Activated CD8-positive, alpha-beta T cell treated with anti-CD3 and anti-CD28 coated beads for 36 hours (primary cell): Measurements from ENCODE around the gene ATIC. TPM values are rescaled to one million over a fixed set of nuclear protein-coding genes. Genes with fewer than 3 reads are reported as not detected.

ENCODE experiments used
- ATAC-seq: fragments of 200-7000 bp; cut with Tn5 transposase; one replicate; pipeline ENCODE4 v1.10.0; 2021; ENCODE audit warnings: mild to moderate bottlenecking, moderate library complexity
- CTCF ChIA-PET: fragments of 350-600 bp; sonication (Branson Sonifier 250); formaldehyde crosslinking; loops from one replicate; lab custom pipeline; 2021; ENCODE audit warnings: antibody characterized with exemption; lab: Charles Lee
- POLR2A ChIA-PET: fragments of 350-600 bp; sonication (Branson Sonifier 250); formaldehyde crosslinking; loops from one replicate; lab custom pipeline; 2021; ENCODE audit warnings: antibody characterized with exemption; lab: Charles Lee
- DNase-seq: peaks from one replicate; pipeline ENCODE4 v3.0.0-alpha.2; 2020
- H3K27ac Mint-ChIP-seq: one replicate; pipeline ENCODE4 v1.8.0; 2021; ENCODE audit warnings: mild to moderate bottlenecking, mixed read lengths
- H3K27me3 Mint-ChIP-seq: one replicate; pipeline ENCODE4 v1.8.0; 2021; ENCODE audit warnings: mixed read lengths
- H3K36me3 Mint-ChIP-seq: one replicate; pipeline ENCODE4 v1.8.0; 2021; ENCODE audit warnings: low read depth, mixed read lengths
- H3K4me1 Mint-ChIP-seq: one replicate; pipeline ENCODE4 v1.8.0; 2021; ENCODE audit warnings: low read depth, mixed read lengths
- H3K4me3 Mint-ChIP-seq: one replicate; pipeline ENCODE4 v1.8.0; 2021; ENCODE audit warnings: mild to moderate bottlenecking, moderate library complexity, mixed read lengths
- H3K9me3 Mint-ChIP-seq: one replicate; pipeline ENCODE4 v1.8.0; 2021; ENCODE audit warnings: mixed read lengths
- CTCF ChIP-seq: fragments of 200-600 bp; IDR thresholded peaks from one replicate; pipeline ENCODE4 v1.8.0; 2022; ENCODE audit warnings: antibody characterized with exemption, mild to moderate bottlenecking
- intact Hi-C: fragments of 100-400 bp; cut with micrococcal nuclease; formaldehyde crosslinking; loops from one replicate; pipeline ENCODE4 v1.10.0; 2022
- total RNA-seq, 2 experiments: library from RNA; stranded (reverse); gene quantifications; one replicate each; pipeline ENCODE4 v1.2.3, GENCODE V29; 2021

Gene ATIC
- total RNA-seq, 2 experiments from 2014 or later, result 309 to 319 TPM

- Mint-ChIP-seq H3K27ac (no peak overlapping the region), H3K27me3 (no peaks in the 10 kb centered on the region), H3K4me1 (no peaks in the 10 kb centered on the region), H3K36me3 (peaks cover 19% of the 10 kb centered on the region), H3K4me3 (no peak overlapping the region), H3K9me3 (no peaks in the 10 kb centered on the region)
- no peak for ATAC-seq
- CTCF ChIA-PET, result no interaction called here
- no peak for DNase-seq
- no peak for TF ChIP-seq CTCF
- POLR2A ChIA-PET, result no interaction called here
- intact Hi-C loops, result no loop called here
Measured at GRCh38 chr2:215376103-215376780, 64.4 kb downstream of the ATIC start.

DNA sequence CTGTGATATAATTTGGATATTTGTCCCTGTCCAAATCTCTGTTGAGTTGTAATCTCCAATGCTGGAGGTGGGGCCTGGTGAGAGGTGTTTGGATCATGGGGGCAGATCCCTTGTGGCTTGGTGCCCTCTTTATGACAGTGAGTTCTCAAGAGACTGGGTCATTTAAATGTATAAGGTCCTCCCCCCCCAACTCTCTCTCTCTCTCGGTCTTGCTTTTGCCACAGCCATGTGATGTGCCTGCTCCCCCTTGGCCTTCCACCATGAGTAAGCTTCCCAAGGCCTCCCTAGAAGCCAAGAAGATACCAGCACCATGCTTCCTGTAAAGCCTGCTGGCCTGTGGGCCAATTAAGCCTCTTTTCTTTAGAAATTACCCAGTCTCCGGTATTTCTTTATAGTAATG lies 65.4 kb downstream of the ATIC start:
- Mint-ChIP-seq H3K9me3 (no peaks in the 10 kb centered on the region), H3K27ac (no peak overlapping the region), H3K4me1 (no peaks in the 10 kb centered on the region), H3K4me3 (no peak overlapping the region), H3K27me3 (no peaks in the 10 kb centered on the region), H3K36me3 (peaks cover 19% of the 10 kb centered on the region)
- no peak for ATAC-seq
- POLR2A ChIA-PET, result no interaction called here
- TF ChIP-seq CTCF, result no peak
- intact Hi-C loops, result no loop called here
- DNase-seq, result no peak
- CTCF ChIA-PET, result no interaction called here

- H3K36me3 Mint-ChIP-seq, result peaks cover 18% of the 10 kb centered on the region
- H3K9me3 Mint-ChIP-seq, result no peaks in the 10 kb centered on the region
- POLR2A ChIA-PET, result no interaction called here
- no peaks in the 10 kb centered on the region for H3K27me3 Mint-ChIP-seq
- TF ChIP-seq CTCF, result no peak
- H3K27ac Mint-ChIP-seq, result no peak overlapping the region
- CTCF ChIA-PET, result no interaction called here
- no peaks in the 10 kb centered on the region for H3K4me1 Mint-ChIP-seq
- ATAC-seq (no peak), DNase-seq (no peak)
- intact Hi-C loops, result no loop called here
- H3K4me3 Mint-ChIP-seq, result no peak overlapping the region
Measured at GRCh38 chr2:215378045-215378444, 66.2 kb downstream of the ATIC start.

DNA sequence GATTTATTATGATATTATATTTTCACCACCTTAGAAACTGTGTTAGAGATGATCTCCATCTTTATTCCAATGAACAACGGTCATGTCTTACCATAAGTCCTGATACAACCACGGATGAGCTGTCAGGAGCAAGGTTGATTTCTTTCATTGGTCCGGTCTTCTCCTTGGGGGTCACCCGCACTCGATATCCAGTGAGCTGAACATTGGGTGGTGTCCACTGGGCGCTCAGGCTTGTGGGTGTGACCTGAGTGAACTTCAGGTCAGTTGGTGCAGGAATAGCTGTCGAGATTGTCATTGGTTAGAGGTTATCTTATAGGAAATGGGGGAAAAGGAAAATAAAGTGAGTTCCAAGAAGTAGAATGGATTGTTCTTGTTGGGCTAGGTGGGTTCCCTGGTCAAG lies 67.2 kb downstream of the ATIC start:
- no peaks in the 10 kb centered on the region for H3K4me1 Mint-ChIP-seq
- no peaks in the 10 kb centered on the region for H3K9me3 Mint-ChIP-seq
- no peak for DNase-seq
- H3K27me3 Mint-ChIP-seq, result no peaks in the 10 kb centered on the region
- CTCF ChIA-PET, result interaction anchor here (1.1 to 1.5 kb wide), 2 partner anchors 47 to 63 kb away, joined by 3 read pairs; no protein-coding TSS in a partner anchor
- POLR2A ChIA-PET, result no interaction called here
- ATAC-seq, result no peak
- intact Hi-C loops, result no loop called here
- H3K27ac Mint-ChIP-seq, result no peak overlapping the region
- peaks cover 12% of the 10 kb centered on the region for H3K36me3 Mint-ChIP-seq
- no peak overlapping the region for H3K4me3 Mint-ChIP-seq
- no peak for TF ChIP-seq CTCF

DNA sequence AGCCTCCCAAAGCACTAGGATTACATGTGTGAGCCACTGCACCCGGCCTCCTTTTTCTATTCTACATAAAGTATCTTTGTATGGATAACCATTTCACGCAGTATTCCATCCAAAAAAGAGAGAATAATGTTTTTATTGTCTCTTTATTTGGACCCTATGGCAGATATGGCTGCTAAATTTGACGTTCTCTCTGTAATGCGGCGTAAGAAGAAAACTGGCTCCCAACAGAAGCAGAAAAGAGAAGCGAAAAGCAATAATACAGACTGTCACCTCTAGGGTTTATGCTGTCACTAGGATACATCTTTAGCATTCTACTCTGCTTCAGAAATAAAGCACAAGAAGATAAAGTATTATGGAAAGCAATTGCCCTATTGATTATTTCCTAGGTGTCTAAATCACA lies 68.1 kb downstream of the ATIC start:
- Mint-ChIP-seq H3K27me3 (no peaks in the 10 kb centered on the region), H3K9me3 (no peaks in the 10 kb centered on the region), H3K4me1 (no peaks in the 10 kb centered on the region), H3K36me3 (peaks cover 3% of the 10 kb centered on the region), H3K27ac (no peak overlapping the region), H3K4me3 (no peak overlapping the region)
- ATAC-seq (no peak), DNase-seq (no peak)
- intact Hi-C loops, result no loop called here
- ChIA-PET CTCF (interaction anchor here (1.1 to 1.5 kb wide), 2 partner anchors 48 to 62 kb away, joined by 3 read pairs; no protein-coding TSS in a partner anchor), POLR2A (no interaction called here)
- no peak for TF ChIP-seq CTCF
